ENCODE results near the gene BRD1.

The BRD1 gene

DNA sequence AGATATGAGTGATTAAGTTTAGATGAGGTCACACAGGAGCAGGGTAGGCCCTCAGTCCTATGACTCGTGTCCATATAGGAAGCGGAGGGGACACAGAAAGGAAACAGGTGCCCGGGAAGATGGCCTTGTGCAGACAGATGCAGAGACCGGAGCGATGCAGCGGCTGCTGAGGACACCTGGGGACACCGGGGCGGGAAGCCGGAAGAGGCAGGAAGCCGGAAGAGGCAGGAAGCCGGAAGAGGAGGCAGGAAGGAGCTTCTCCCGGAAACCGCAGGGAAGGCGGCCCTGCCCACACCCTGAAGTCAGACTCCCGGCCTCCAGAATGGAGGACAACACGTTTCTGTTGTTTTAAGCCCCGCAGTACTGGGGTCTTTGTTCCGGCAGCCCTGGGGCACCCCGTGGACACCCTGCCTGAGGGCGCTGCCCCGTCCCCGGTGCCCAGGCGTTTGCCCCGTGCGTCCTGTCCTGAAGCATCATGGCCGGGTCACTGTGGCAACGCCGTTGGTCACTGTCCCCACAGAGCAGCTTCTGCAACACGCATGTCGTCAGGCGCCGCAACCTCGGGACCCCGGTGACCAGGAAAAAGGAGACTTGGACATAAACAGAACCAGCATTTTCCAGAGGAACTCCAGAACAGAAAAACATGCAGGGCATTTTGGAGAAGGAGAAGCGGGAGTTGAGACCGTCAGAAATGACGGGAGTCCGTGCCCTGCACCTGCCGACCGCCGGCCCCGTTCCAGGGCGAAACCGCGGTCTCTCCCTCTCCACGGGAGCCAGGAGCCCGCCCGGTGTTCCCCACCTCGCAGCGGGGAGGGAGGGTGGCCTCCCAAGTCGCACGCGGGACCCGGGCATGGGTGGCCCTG is 103.4 kb downstream of the BRD1 start:
- peaks cover 11% of the 10 kb centered on the region for H3F3A ChIP-seq (ENCODE audit: control insufficient read depth, insufficient read depth)
- H3K36me3 ChIP-seq (ENCODE audit: control insufficient read depth, low read length), result no peaks in the 10 kb centered on the region
- peaks cover 31% of the 10 kb centered on the region for H3K4me1 ChIP-seq (ENCODE audit: control insufficient read depth, low read length)
- H4K20me1 ChIP-seq (ENCODE audit: control insufficient read depth, insufficient read depth, low read depth, low read length), result no peaks in the 10 kb centered on the region
- H3K27ac ChIP-seq (ENCODE audit: low read depth, low read length), result peak overlapping the region; percentile 68
- peak overlapping the region; percentile 77 for H3K4me3 ChIP-seq (ENCODE audit: low read length)
- H3K9me2 ChIP-seq (replicated peaks; ENCODE audit: control insufficient read depth, low read length), result no peaks in the 10 kb centered on the region
- peaks cover 23% of the 10 kb centered on the region for H3K27me3 ChIP-seq (ENCODE audit: control insufficient read depth, low read length)
- no peaks in the 10 kb centered on the region for H3K79me2 ChIP-seq (ENCODE audit: control insufficient read depth, low read length)
- TF ChIP-seq EZH2phosphoT487 (IDR thresholded peaks at IDR 0.05; ENCODE audit: borderline replicate concordance, low read length), result no peak
- TF ChIP-seq, protein P1, sequence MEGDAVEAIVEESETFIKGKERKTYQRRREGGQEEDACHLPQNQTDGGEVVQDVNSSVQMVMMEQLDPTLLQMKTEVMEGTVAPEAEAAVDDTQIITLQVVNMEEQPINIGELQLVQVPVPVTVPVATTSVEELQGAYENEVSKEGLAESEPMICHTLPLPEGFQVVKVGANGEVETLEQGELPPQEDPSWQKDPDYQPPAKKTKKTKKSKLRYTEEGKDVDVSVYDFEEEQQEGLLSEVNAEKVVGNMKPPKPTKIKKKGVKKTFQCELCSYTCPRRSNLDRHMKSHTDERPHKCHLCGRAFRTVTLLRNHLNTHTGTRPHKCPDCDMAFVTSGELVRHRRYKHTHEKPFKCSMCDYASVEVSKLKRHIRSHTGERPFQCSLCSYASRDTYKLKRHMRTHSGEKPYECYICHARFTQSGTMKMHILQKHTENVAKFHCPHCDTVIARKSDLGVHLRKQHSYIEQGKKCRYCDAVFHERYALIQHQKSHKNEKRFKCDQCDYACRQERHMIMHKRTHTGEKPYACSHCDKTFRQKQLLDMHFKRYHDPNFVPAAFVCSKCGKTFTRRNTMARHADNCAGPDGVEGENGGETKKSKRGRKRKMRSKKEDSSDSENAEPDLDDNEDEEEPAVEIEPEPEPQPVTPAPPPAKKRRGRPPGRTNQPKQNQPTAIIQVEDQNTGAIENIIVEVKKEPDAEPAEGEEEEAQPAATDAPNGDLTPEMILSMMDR (IDR thresholded peaks at IDR 0.05; ENCODE audit: low read depth, low read length, poor library complexity, severe bottlenecking), result no peak
- H3K4me2 ChIP-seq (ENCODE audit: low read length), result peak overlapping the region; percentile 90
- H3K9me3 ChIP-seq (ENCODE audit: control insufficient read depth, insufficient read depth, low read length), result no peaks in the 10 kb centered on the region

DNA sequence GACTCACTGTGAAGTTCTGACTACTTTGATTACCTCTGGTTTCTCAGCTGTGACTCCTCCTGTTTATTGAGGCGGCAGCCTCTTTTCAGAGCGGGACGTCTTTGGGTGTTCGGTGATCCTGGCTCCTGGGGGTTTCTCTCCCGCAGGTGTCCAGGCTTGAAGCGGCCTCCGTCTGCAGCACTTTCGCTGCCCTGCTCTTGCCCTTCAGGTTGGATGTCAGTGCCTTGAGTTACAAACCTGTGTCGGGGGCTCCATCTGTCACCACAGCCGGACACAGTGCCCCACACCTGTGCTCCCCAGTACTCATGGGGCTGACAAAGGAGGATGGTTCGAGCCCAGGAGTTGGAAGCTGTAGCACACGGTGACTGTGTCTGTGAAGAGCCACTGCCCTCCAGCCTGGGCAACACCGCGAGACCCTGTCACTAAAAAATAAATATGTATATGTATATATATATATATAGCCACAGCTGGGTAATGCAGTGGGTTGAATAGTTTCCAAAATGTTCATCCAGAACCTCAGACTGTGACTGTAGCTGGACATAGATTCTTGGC is 104.1 kb downstream of the BRD1 start:
- TF ChIP-seq, protein P1 (IDR thresholded peaks at IDR 0.05; ENCODE audit: low read depth, low read length, poor library complexity, severe bottlenecking), result no peak
- no peak for TF ChIP-seq EZH2phosphoT487 (IDR thresholded peaks at IDR 0.05; ENCODE audit: borderline replicate concordance, low read length)
- Histone ChIP-seq H3K27ac (ENCODE audit: low read depth, low read length) (peak overlapping the region; percentile 68), H3K4me2 (ENCODE audit: low read length) (peak overlapping the region; percentile 90), H3K27me3 (ENCODE audit: control insufficient read depth, low read length) (peaks cover 23% of the 10 kb centered on the region), H3K9me3 (ENCODE audit: control insufficient read depth, insufficient read depth, low read length) (no peaks in the 10 kb centered on the region), H3K4me3 (ENCODE audit: low read length) (peak overlapping the region; percentile 77), H3K4me1 (ENCODE audit: control insufficient read depth, low read length) (peaks cover 31% of the 10 kb centered on the region), H4K20me1 (ENCODE audit: control insufficient read depth, insufficient read depth, low read depth, low read length) (no peaks in the 10 kb centered on the region), H3K36me3 (ENCODE audit: control insufficient read depth, low read length) (no peaks in the 10 kb centered on the region), H3K9me2 (replicated peaks; ENCODE audit: control insufficient read depth, low read length) (no peaks in the 10 kb centered on the region), H3K79me2 (ENCODE audit: control insufficient read depth, low read length) (no peaks in the 10 kb centered on the region), H3F3A (ENCODE audit: control insufficient read depth, insufficient read depth) (peaks cover 11% of the 10 kb centered on the region)

All from DOHH2 (cell line).